Posterior vena cava (tissue), 2 donors: ENCODE data around the gene NIPAL3. TPM values are rescaled to one million over a fixed set of nuclear protein-coding genes. Genes with fewer than 3 reads are reported as not detected.
"Not testable (repeated sequence)": the region's sequence is repeated elsewhere in the genome, so short reads cannot be mapped to it uniquely, and the experiment has no call there.

Source experiments
- DNase-seq: peaks from one replicate; pipeline ENCODE4 v3.0.0-alpha.2; 2020; ENCODE audit warnings: low spot score
- intact Hi-C, 2 donors: fragments of 100-400 bp; cut with DNase I; formaldehyde crosslinking; loops; one replicate each; pipeline versions ENCODE4 v1.14.1 to v1.14.2; 2022 to 2023
- total RNA-seq, 2 donors: library from RNA; stranded (reverse); fragmentation: NEBNext Ultra II Directional; extraction: Animal tissue kit (Norgen Biotek cat#: 25700); gene quantifications; one replicate each; pipeline ENCODE4 v1.2.1, GENCODE V29; 2021
- donor health status: DM: yes; HTN: yes; CAD: no.
- donor health status: DM: yes; HTN: yes; CAD: no.

The NIPAL3 gene
- total RNA-seq, 2 donors from 2014 or later: 7.5 to 8.7 TPM

DNA sequence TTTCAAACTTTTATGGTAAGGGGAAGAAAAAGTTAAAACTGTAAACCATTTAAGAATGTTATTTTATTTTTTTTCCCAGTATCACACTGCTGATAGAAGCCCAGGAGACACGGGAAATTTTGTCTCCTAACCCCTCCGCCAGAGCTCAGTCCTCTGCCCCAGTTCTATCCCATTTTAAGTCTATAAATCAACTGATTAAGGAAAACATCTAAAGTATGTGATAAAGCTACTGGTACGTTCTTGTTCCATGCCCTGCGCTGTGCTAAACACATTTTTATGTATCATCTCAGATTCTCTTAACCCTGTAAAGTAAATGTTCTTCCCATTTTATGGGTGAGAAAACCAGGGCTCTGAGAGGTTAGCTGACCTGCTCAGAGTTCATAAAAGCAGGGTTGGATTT lies 34.7 kb downstream of the NIPAL3 start:
- intact Hi-C loops: no loop called here
- DNase-seq: no peak

DNA sequence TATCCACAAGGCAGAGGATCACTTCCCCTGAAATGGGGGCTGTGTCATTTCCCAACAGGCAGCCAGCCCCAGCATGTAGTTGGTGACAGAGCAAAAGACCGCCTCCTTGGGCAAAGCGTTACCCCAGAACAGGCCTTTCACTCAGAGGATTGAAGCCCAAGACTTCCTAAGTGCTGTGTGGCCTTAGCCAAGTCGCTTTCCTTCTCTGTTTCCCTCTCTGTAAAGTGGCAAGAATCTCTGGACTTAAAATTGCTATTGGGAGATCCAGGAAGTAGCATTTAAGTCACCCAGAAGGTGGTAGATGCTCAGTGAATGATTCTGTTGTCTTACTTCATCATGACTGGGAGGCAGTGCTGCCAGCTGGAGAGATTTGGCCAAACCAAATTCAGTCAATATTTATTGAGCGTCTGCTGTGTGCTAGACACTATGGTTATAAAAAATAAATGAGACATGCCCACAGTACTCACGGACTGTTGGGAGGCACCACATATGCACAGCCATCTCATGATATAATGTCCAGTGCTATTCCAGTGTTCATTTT lies 35.3 kb downstream of the NIPAL3 start:
- no peak for DNase-seq
- intact Hi-C loops: no loop called here

DNA sequence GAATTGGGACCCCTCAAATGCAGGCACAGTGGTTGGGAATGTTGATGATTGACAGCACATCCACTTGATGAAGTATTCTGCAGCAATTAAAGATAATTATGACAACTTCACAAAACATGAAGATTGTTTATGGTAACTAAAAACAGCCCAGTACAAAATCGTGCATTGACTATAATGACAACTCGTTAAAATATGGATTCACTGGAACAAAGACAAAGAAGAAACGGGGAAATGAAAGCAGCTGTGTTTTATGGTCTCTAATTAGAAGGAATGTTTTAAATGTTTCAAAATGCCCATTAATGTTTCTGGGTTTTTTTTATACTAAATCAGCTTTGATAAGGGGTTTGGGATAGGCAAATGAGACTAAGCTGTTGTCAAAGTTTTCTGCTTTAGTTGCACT lies 36.1 kb downstream of the NIPAL3 start:
- intact Hi-C loops: no loop called here
- no peak for DNase-seq

DNA sequence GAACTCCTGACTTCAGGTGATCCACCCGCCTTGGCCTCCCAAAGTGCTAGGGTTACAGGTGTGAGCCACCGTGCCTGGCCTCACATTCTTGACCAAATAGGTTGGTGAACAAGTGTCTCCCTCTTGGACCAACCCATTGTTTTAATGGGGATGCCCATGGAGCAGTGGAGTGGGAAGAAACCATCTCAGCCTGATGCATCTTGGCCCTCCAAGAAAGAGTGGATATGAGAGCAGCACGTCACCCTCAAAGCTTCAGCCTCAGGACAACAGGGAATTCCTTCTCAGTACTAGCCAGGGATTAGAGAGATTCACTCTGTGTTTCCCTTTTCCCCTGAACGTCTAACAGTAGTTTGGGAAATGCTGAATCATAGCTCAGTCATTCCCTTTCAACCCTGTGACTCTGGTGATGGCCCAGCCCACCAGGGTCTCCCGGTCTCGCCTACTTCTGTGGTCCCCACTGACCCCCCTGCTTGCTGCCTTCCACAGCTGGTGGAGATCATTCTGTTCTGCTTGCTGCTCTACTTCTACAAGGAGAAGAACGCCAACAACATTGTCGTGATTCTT lies 37.4 kb downstream of the NIPAL3 start:
- intact Hi-C loops: no loop called here

DNA sequence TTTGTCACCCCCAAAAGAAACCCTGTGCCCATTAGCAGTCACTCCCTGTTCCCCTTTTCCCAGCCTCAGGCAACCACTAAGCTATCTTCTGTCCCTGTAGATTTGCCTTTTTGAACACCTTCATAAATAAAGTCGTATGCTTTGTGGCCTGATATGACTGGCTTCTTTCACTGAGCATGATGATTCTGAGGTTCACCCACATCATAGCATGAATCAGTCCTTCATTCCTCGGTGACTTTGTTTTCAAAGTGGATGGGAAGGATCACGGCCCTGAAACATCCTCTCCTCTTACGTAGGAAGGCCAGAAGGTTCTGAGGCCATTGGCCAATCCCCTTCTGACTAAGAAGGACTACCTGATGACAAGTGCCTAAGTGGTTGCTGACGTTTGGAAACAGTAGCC lies 39.1 kb downstream of the NIPAL3 start:
- intact Hi-C loops: loop anchor here in 1 of 2 donors (2.0 kb wide), 1 partner anchor 22 kb away; no protein-coding TSS in a partner anchor
- no peak for DNase-seq

More for the DNA sequence above, 37.4 kb downstream of the NIPAL3 start:
- DNase-seq: no peak

DNA sequence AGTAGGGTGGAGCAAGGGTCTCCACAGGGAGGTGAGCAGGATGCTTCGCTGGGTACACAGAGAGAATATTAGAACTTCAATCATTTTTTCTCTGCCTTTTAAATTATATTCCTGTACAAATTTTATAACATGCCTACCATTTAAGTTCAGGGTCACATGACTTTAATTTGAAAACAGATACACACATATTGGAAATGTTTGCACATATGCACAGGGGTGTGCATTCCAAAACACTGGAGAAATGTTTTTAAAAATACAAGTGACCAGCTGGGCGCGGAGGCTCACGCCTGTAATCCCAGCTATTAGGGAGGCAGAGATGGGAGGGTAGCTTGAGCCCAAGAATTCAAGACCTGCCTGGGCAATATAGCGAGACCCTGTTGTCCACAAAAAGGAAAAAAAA lies 39.7 kb downstream of the NIPAL3 start:
- no peak for DNase-seq
- intact Hi-C loops: loop anchor here in 1 of 2 donors (2.0 kb wide), 1 partner anchor 22 kb away; no protein-coding TSS in a partner anchor

DNA sequence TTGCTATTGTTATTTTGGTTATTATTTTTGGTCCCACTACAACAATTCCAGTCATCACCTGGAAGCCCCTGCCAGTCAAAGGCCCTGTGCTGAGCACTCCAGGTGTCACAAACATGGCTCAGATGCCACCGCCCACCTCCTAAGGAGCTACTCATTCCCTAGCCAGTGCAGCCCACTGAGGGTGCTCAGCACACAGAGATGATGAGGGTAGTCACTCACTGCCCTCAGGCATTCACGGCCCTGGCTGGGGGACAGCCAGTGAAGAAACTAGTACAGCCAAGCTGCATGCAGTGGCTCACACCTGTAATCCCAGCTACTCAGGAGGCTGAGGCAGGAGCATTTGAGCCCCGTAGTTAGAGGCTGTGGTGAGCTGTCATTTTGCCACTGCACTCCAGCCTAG lies 42.3 kb downstream of the NIPAL3 start:
- no peak for DNase-seq
- intact Hi-C loops: loop anchor here in 1 of 2 donors (2.0 kb wide), 1 partner anchor 21 kb away; no protein-coding TSS in a partner anchor

DNA sequence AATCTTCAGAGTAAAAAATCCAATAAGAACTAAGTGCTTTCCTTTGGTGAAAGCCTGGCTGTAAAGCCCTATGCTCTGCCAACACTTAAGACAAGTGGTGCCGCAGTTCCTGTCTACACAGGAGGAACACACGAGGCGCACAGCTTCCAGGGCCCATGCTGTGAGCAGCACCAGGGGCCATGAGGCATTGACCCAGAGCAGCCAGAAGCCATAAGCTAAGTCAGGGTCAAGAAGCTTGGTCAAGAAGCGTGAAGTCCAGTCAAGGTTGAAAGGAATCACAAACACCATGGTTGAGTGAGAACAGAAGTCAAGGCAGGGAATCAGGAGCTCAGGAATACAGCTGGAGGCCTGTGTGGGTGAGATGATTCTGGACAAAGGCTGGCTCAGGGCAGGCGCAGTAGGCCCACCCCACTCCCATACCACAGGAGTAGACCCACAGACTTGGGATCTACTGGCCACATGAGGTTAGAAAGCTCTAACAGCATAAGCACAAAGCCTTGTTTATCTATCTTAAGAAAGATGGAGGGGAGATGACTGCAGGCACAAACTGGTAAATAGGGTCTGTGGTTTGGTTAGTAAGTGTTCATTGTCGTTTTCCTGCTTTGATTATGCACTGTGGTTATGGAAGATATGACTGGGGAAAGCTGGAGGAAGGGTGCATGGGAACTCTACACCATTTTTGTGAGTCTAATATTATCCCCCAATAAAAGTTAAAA lies 44.1 kb downstream of the NIPAL3 start:
- intact Hi-C loops: loop anchor here in 1 of 2 donors (2.0 kb wide), 1 partner anchor 19 kb away; no protein-coding TSS in a partner anchor

DNA sequence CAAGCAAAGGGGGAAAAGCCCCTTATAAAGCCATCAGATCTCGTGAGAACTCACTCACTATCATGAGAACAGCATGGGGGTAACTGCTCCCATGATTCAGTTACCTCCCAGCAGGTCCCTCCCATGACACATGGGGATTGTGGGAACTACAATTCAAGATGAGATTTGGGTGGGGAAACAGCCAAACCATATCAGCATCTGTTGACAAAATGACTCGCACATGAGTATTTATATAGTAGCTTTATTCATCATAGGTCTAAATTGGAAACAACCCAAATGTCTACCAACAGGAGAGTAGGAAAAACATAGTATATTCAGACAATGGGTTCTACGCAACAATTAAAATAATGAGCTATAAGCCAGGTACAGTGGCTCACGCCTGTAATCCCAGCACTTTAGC lies 46.5 kb downstream of the NIPAL3 start:
- DNase-seq, intact Hi-C loops: not testable (repeated sequence)

More for the DNA sequence above, 44.1 kb downstream of the NIPAL3 start:
- DNase-seq: no peak

DNA sequence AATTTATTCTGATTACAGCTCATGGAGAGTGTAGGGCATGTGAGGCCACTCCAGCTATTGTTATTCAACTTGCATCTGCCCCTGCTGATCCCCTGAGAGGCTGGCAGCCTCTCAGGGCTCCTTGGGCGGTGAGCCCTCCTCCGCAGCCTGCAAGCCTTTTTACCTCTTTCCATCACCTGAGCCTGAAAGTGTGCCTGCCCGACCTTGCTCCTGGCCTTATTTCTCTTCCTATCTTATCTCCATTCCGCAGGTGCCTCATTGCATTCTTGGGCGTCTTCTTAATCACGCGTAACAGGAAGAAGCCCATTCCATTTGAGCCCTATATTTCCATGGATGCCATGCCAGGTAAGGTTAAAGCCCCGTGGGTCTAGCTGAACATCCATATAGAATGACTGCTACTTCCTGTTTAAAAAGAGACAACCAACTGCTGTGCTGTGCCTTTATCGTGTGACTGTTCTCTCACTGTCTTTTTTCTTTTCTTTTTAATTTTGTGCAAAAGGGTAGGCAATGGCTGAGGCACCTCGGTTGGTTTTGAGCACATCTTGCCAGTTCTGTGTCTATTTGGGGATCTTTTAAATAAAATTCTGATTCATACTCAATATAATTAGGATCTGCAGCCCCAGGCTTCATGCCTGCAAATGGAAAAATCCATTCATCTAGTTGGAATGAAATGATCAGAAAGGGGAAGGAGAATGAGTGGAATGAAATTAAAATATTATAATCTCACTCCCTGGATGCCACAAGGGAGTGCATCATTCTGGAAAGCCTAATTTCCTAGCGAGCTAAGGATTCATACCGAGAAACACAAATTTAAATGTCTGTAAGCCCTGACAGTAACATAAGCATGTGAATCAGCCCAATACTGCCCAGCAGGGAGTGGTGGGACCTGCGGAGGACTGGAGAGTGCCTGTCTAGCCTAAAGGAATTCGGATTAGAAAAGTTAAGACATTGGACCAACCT lies 48.5 kb downstream of the NIPAL3 start:
- intact Hi-C loops: no loop called here
- no peak for DNase-seq

DNA sequence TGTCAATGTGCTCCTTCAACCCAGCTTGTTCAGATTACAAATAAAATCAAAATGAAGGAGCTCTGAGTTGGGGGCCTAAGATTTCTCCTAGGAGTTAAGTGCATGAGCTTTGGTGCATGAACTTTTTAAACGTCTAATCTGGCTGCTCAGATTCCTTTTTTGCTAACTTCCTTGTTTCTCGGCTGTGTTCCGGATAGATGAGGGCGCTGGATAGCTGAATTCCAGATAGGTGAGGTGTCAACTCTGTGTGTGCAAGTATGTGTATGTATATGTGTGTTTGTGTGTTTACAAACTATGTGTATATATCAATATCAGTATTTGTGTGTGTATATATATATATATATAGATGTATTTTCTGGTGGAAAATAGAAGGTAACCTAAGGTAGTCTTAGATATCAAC lies 49.5 kb downstream of the NIPAL3 start:
- DNase-seq: no peak
- intact Hi-C loops: no loop called here

DNA sequence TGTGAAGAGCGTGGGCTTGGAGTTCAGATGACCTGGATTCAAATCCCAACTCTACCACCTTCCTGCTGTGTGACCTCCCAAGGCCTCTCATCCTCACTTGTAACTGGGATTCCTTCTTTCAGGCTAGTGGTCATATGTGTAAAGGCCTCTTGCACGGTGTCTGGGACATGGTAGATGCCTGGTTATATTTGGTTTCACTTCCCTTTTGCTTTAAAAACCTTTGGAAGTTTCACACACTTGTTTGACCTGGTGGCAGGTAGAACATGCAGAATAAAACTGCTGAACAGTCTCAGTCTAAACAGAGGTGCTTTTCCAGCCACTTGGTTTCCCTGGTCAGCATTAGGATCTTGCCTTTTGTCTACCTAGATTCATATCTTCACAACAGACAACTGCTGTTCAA lies 50.0 kb downstream of the NIPAL3 start:
- DNase-seq: no peak
- intact Hi-C loops: no loop called here

DNA sequence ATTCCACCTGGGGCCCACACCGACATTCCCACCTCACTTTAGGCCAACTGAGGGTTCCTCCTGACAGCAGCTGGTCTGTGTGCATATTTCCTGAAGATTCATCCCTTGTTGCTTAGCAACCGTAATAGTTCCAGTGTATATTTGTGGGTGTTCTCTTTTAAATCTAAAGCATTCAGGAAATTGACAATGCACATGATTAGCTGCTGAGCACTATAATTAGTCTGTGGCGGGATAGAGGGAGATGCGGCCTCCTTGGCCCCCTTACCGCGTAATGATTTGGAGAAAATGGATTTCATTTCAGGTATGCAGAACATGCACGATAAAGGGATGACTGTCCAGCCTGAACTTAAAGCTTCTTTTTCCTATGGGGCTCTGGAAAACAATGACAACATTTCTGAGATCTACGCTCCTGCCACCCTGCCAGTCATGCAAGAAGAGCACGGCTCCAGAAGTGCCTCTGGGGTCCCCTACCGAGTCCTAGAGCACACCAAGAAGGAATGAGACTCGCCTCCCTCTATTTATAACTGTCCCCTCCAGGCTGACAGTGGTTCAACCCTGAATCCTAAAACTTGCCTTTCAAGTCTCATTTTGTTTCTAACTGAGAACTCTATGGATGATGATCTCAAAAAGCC lies 53.2 kb downstream of the NIPAL3 start:
- intact Hi-C loops: no loop called here

DNA sequence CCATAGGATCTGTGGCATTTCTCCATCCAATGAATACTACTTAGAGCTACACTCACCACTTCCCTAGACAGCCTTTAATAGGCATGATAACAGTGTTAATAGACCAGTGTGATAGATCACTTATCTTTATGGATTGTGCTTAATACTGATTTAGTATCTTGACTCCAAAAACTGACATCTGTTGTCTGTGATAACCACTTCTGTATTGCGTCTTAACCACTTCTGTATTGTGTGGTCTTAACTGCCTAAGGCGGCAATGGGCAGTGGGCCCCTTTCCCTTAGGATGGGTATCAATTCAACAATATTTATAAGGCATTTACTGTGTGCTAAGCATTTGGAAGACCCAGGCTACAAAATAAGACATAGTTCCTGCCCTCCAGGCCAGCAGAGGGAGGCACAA lies 55.0 kb downstream of the NIPAL3 start:
- DNase-seq: peak; percentile 9
- intact Hi-C loops: no loop called here

More for the DNA sequence above, 53.2 kb downstream of the NIPAL3 start:
- peak; percentile 18 for DNase-seq

DNA sequence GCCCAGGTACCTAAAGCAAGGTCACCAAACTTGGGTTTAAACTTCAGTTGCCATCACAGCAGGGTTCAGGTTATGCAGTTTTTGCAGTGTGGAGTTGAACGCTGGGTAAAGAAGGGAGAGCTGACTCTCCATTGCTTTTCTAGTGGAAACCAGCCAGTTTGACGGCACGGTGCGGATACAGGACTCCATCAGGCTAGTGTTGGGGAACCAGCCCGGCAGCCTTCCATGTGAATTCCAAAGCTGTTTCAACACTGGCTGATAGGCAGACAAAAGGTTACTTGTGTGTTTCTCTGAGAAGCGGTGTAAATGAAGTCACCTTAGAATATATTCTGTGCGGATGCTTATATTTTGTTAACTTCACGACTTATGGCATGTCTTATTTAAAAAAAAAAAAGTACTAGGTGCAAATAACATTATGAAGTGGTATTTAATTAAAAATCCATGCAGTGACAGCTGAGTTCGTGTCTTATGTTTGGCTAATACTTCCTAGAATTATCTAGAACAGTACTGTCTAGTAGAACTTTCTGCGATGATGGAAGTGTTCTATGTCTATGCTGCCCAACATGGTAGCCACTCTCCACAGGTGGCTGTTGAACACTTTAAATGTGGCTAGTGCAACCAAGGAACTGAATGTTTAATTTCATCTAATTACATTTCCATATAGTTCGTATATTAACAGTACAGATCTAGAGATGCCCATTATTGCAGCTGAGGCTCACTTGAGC lies 57.1 kb downstream of the NIPAL3 start:
- DNase-seq: peak; percentile 30
- intact Hi-C loops: no loop called here

DNA sequence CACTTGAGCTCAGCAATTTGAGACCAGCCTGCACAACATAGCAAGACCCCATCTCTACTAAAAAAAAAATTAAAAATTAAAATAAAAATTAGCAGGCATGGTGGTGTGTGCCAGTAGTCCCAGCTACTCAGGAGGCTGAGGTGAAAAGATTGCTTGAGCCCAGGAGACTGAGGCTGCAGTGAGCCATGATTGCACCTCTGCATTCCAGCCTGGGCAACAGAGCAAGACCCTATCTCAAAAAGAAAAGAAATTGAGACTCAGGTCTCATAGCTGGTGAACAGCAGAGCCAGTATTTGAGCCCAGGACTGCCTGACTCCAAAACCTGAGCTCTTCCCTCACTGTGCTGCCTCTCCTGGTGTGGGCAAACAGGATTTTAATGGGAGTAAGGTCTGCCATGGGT lies 58.6 kb downstream of the NIPAL3 start:
- DNase-seq: peak; percentile 2
- intact Hi-C loops: no loop called here

DNA sequence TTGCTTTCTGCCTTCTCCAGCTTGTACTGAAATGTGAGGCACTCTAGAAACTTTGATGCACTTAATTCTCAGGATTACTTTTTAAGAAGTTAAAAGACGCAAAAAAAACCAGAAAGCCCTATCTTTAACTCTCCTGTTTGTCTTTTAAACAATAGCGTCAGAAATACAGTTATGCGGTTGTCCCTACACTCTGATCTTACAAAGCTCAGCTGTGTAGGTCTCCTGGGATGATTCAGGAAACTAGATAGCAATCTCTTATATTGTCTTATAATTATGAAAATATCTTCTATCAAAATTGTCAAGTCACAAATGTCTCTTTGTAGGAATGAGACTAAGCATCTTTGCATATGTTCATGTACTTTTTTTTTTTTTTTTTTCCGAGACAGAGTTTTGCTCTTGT lies 60.1 kb downstream of the NIPAL3 start:
- no peak for DNase-seq
- intact Hi-C loops: no loop called here

DNA sequence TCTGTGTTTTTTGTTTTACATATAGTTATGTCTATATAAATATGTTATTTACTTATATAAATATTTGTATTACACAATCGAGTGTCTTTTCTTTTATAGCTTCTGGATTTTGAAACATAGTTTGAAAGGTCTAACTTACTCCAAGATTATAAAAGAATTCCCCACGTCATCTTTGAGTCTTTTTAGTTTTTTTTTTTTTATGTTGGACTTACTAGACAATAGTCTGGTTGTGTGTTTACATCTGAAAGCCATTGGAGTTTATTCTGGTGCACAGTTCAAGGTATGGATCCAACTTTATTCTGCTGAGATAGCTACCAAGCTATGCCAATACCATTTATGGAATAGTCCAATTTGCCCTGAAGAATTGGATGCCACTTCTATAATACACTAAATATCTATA lies 61.0 kb downstream of the NIPAL3 start:
- intact Hi-C loops: no loop called here
- DNase-seq: no peak
